ENCODE measurements around the gene LINGO1.

Gene LINGO1

GRCh38 chr15:77596821-77597803, 35.6 kb downstream of the LINGO1 start:
- Histone ChIP-seq H3K27me3 (ENCODE audit: control insufficient read depth, insufficient read depth, low read length) (no peaks in the 10 kb centered on the region), H3K4me3 (ENCODE audit: low read depth, low read length) (no peak overlapping the region), H3K4me1 (ENCODE audit: control insufficient read depth, insufficient read depth, low read length) (peaks cover 3% of the 10 kb centered on the region), H3K9me3 (ENCODE audit: control insufficient read depth, insufficient read depth, low read length) (no peaks in the 10 kb centered on the region), H3K9ac (ENCODE audit: low read depth, low read length) (no peak overlapping the region), H3K36me3 (ENCODE audit: control insufficient read depth, insufficient read depth, low read length) (no peaks in the 10 kb centered on the region)

DNA sequence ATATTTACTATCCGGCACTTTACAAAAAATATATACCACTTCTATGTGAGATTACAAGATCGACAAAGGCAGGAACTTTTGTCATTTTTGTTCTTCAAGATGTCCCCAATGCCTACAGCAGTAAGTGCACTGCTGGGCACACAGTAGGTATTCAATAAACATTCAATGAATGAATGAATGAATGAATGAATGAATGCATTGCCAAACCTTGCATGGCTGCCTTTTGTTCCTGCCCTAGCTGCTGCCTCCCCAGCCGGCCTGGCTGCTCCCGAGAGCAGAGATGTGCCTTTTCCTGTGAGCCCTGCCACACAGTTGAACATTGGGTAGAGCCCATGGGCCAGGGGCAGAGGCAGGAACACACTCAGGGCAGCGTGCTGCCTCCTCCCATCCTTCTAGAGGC, 37.5 kb downstream of the LINGO1 start:
- H3K9ac ChIP-seq (ENCODE audit: low read depth, low read length) = no peak overlapping the region
- H3K4me3 ChIP-seq (ENCODE audit: low read depth, low read length) = no peak overlapping the region
- peaks cover 3% of the 10 kb centered on the region for H3K4me1 ChIP-seq (ENCODE audit: control insufficient read depth, insufficient read depth, low read length)
- no peaks in the 10 kb centered on the region for H3K27me3 ChIP-seq (ENCODE audit: control insufficient read depth, insufficient read depth, low read length)
- no peaks in the 10 kb centered on the region for H3K36me3 ChIP-seq (ENCODE audit: control insufficient read depth, insufficient read depth, low read length)
- no peaks in the 10 kb centered on the region for H3K9me3 ChIP-seq (ENCODE audit: control insufficient read depth, insufficient read depth, low read length)

DNA sequence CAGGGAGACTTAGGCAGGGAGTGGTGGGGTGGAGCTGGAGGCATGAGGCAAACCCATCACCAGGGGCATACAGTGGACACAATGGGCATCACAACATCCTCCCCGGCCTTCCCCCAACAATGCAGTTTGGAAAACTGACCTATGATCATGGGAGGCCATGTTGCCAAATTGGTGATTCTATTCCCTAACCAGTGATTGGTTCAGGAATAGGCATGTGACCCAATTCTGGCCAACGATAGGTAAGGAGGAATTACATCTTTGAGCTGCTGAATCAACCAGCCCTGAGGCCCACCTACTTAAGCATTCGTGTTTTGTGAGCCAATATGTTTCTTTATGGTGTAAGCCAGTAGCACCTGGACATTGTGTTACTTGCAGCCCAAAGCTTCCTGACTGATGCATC, 40.0 kb downstream of the LINGO1 start:
- H3K27me3 ChIP-seq (ENCODE audit: control insufficient read depth, insufficient read depth, low read length) = no peaks in the 10 kb centered on the region
- no peaks in the 10 kb centered on the region for H3K4me1 ChIP-seq (ENCODE audit: control insufficient read depth, insufficient read depth, low read length)
- no peak overlapping the region for H3K9ac ChIP-seq (ENCODE audit: low read depth, low read length)
- H3K9me3 ChIP-seq (ENCODE audit: control insufficient read depth, insufficient read depth, low read length) = no peaks in the 10 kb centered on the region
- no peaks in the 10 kb centered on the region for H3K36me3 ChIP-seq (ENCODE audit: control insufficient read depth, insufficient read depth, low read length)
- H3K4me3 ChIP-seq (ENCODE audit: low read depth, low read length) = no peak overlapping the region

GRCh38 chr15:77591968-77592613, 40.6 kb downstream of the LINGO1 start:
- no peaks in the 10 kb centered on the region for H3K27me3 ChIP-seq (ENCODE audit: control insufficient read depth, insufficient read depth, low read length)
- H3K9me3 ChIP-seq (ENCODE audit: control insufficient read depth, insufficient read depth, low read length) = no peaks in the 10 kb centered on the region
- H3K9ac ChIP-seq (ENCODE audit: low read depth, low read length) = no peak overlapping the region
- no peaks in the 10 kb centered on the region for H3K4me1 ChIP-seq (ENCODE audit: control insufficient read depth, insufficient read depth, low read length)
- H3K36me3 ChIP-seq (ENCODE audit: control insufficient read depth, insufficient read depth, low read length) = no peaks in the 10 kb centered on the region
- H3K4me3 ChIP-seq (ENCODE audit: low read depth, low read length) = no peak overlapping the region

- no peak overlapping the region for H3K9ac ChIP-seq (ENCODE audit: low read depth, low read length)
- H3K4me3 ChIP-seq (ENCODE audit: low read depth, low read length) = no peak overlapping the region
- no peaks in the 10 kb centered on the region for H3K9me3 ChIP-seq (ENCODE audit: control insufficient read depth, insufficient read depth, low read length)
- no peaks in the 10 kb centered on the region for H3K4me1 ChIP-seq (ENCODE audit: control insufficient read depth, insufficient read depth, low read length)
- no peaks in the 10 kb centered on the region for H3K27me3 ChIP-seq (ENCODE audit: control insufficient read depth, insufficient read depth, low read length)
- H3K36me3 ChIP-seq (ENCODE audit: control insufficient read depth, insufficient read depth, low read length) = no peaks in the 10 kb centered on the region
Observed at GRCh38 chr15:77589839-77590238, 42.9 kb downstream of the LINGO1 start.

DNA sequence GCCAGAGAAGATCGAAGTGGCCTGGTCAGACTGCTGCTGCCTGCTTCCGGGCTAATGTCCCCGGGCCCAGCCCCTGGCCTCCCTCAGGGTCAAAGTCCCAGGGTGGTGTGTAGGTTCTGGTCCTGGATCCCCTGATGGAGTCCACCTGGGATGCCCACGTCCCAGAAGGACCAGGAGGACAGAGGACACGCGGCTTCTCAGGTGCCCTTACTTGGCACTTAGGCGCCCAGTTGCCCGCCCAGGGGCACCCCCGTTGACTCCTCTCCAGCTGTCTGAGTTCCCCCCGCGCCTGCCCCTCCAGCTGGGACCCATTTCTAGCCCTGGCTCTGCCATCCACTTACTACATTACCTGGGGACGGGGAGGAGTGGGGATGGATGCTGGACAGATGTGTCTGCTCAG, 44.6 kb downstream of the LINGO1 start:
- Histone ChIP-seq H3K27me3 (ENCODE audit: control insufficient read depth, insufficient read depth, low read length) (no peaks in the 10 kb centered on the region), H3K9ac (ENCODE audit: low read depth, low read length) (no peak overlapping the region)

GRCh38 chr15:77584691-77585090, 48.0 kb downstream of the LINGO1 start:
- Histone ChIP-seq H3K4me1 (ENCODE audit: control insufficient read depth, insufficient read depth, low read length) (no peaks in the 10 kb centered on the region), H3K27me3 (ENCODE audit: control insufficient read depth, insufficient read depth, low read length) (no peaks in the 10 kb centered on the region), H3K9me3 (ENCODE audit: control insufficient read depth, insufficient read depth, low read length) (no peaks in the 10 kb centered on the region), H3K9ac (ENCODE audit: low read depth, low read length) (no peak overlapping the region), H3K4me3 (ENCODE audit: low read depth, low read length) (no peak overlapping the region), H3K36me3 (ENCODE audit: control insufficient read depth, insufficient read depth, low read length) (no peaks in the 10 kb centered on the region)

More for the DNA sequence above, 44.6 kb downstream of the LINGO1 start:
- Histone ChIP-seq H3K36me3 (ENCODE audit: control insufficient read depth, insufficient read depth, low read length) (no peaks in the 10 kb centered on the region), H3K4me1 (ENCODE audit: control insufficient read depth, insufficient read depth, low read length) (no peaks in the 10 kb centered on the region), H3K9me3 (ENCODE audit: control insufficient read depth, insufficient read depth, low read length) (no peaks in the 10 kb centered on the region), H3K4me3 (ENCODE audit: low read depth, low read length) (no peak overlapping the region)

- Histone ChIP-seq H3K9ac (ENCODE audit: low read depth, low read length) (no peak overlapping the region), H3K4me1 (ENCODE audit: control insufficient read depth, insufficient read depth, low read length) (no peaks in the 10 kb centered on the region), H3K27me3 (ENCODE audit: control insufficient read depth, insufficient read depth, low read length) (no peaks in the 10 kb centered on the region), H3K4me3 (ENCODE audit: low read depth, low read length) (no peak overlapping the region), H3K9me3 (ENCODE audit: control insufficient read depth, insufficient read depth, low read length) (no peaks in the 10 kb centered on the region), H3K36me3 (ENCODE audit: control insufficient read depth, insufficient read depth, low read length) (no peaks in the 10 kb centered on the region)
Observed at GRCh38 chr15:77584201-77584600, 48.5 kb downstream of the LINGO1 start.

DNA sequence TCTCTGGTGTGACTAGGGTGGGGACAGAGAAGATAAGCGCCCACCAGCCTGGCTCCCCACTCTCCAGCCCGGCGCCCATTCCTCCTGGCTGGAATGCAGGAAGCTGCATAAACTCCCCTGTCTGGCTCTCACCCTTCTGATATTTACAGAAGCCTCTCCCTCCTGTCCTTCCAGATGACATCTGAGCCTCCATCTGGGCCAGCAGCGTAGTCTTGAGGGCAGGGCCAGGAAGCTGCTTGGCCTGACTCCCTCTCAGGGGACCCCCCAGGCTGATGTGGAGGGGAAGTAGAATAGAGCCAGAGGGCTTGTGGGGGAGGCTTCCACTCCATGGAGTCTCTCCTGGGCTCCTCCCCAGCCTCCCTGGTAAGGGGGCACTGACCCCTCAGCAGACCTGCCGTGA, 49.9 kb downstream of the LINGO1 start:
- H3K9ac ChIP-seq (ENCODE audit: low read depth, low read length) = no peak overlapping the region
- no peak overlapping the region for H3K4me3 ChIP-seq (ENCODE audit: low read depth, low read length)
- no peaks in the 10 kb centered on the region for H3K27me3 ChIP-seq (ENCODE audit: control insufficient read depth, insufficient read depth, low read length)
- no peaks in the 10 kb centered on the region for H3K9me3 ChIP-seq (ENCODE audit: control insufficient read depth, insufficient read depth, low read length)
- no peaks in the 10 kb centered on the region for H3K4me1 ChIP-seq (ENCODE audit: control insufficient read depth, insufficient read depth, low read length)
- no peaks in the 10 kb centered on the region for H3K36me3 ChIP-seq (ENCODE audit: control insufficient read depth, insufficient read depth, low read length)

DNA sequence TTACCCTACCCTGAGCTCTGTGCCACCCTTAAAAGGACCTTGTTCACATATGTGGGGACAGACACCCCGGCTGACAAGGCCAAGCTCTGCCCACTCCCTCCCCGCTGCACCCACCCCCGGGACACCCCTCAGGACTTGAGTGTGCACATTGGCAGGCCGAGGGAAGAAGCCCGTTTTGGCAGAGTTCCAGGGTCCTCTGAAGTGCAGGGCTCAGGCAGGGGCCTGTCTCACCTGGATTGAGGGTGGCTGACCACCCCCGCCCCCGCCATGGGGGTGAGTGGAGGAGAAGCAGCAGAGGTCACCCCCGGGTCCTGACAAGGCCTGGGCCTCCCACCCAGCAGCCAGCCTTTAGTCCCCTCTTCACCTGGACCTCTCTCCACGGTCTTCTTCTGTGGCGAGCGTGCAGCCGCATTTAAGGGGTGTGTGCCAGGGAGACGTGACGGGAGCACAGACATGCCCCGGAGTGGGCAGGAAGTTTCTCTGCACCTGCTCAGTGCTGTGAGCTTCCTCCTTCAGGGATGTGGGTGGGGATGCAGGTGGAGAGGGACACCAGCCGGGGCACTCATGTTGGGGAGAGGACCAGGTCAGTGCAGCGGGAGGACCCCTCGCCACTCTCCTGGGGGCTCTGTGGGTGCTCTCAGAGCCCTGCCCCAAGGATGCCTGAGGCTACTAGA, 50.7 kb downstream of the LINGO1 start:
- H3K27me3 ChIP-seq (ENCODE audit: control insufficient read depth, insufficient read depth, low read length) = no peaks in the 10 kb centered on the region
- no peak overlapping the region for H3K4me3 ChIP-seq (ENCODE audit: low read depth, low read length)
- no peaks in the 10 kb centered on the region for H3K36me3 ChIP-seq (ENCODE audit: control insufficient read depth, insufficient read depth, low read length)
- H3K4me1 ChIP-seq (ENCODE audit: control insufficient read depth, insufficient read depth, low read length) = no peaks in the 10 kb centered on the region
- no peak overlapping the region for H3K9ac ChIP-seq (ENCODE audit: low read depth, low read length)
- no peaks in the 10 kb centered on the region for H3K9me3 ChIP-seq (ENCODE audit: control insufficient read depth, insufficient read depth, low read length)

GRCh38 chr15:77580996-77581682, 51.6 kb downstream of the LINGO1 start:
- Histone ChIP-seq H3K27me3 (ENCODE audit: control insufficient read depth, insufficient read depth, low read length) (no peaks in the 10 kb centered on the region), H3K4me3 (ENCODE audit: low read depth, low read length) (no peak overlapping the region), H3K36me3 (ENCODE audit: control insufficient read depth, insufficient read depth, low read length) (no peaks in the 10 kb centered on the region), H3K9ac (ENCODE audit: low read depth, low read length) (no peak overlapping the region), H3K9me3 (ENCODE audit: control insufficient read depth, insufficient read depth, low read length) (no peaks in the 10 kb centered on the region), H3K4me1 (ENCODE audit: control insufficient read depth, insufficient read depth, low read length) (no peaks in the 10 kb centered on the region)

Measured in iPS-15b (cell line).